Caki2 (cell line): ENCODE results near the gene CFAP61. TPM values are rescaled to one million over a fixed set of nuclear protein-coding genes. Genes with fewer than 3 reads are reported as not detected.

Source experiments
- DNase-seq: peaks from one replicate; pipeline ENCODE4 v3.0.0-alpha.2; 2015; ENCODE audit warnings: low read depth
- in situ Hi-C: cut with HindIII; loops from 2 replicates; pipeline ENCODE4 v1.10.0; 2016; ENCODE audit warnings: low sequenced_read_pairs, low pct_unique_long_range_greater_than_20kb, mixed read lengths
- total RNA-seq: library from RNA; depleted of rRNA; stranded (reverse); fragments of >200 nt; shearing (Covaris generic); gene quantifications from 2 replicates; pipeline ENCODE4 v1.2.3, GENCODE V29; 2014; ENCODE audit warnings: low replicate concordance

Gene CFAP61
- total RNA-seq, 1 experiment from 2014 or later, result 0.07 TPM

DNA sequence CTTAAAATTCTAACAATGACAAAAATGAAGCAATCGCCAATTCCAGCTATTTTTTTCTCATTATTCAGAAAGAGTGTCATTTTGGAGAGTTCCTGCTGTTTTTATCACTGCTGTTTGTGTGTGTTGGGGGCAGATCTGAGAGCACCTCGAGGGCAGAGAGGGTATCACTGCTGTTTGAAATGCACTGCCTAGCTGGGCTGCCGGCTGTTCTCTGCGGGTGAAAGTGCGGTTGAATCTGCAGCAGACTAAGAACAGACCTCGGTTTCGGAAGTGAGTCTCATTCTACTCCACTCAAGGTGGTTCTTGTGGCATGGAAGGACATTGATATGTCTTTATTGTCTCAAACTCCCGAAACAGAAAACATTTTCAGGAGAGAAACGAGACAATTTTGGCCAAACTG is 333.9 kb downstream of the CFAP61 start:
- DNase-seq, result no peak
- in situ Hi-C loops, result no loop called here

DNA sequence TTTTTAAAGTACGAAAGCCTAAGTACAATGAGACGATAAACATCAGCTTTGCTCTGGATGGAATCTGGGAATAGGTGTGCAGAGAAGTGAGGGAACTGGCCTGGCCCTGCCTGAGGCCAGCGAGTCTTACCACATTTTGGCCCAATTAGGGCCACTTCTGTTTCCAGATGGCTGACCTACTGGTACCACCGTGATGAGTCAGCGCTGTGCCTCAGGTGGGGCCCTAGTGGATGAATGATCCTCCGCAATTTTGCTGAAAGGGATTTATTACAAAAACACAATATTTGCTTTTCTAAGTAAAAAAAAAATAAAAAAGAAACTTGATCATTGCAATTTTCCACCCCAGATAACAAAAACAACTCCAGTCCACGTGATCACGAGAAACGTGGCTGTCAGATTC is 338.1 kb downstream of the CFAP61 start:
- DNase-seq, result no peak
- in situ Hi-C loops, result no loop called here

DNA sequence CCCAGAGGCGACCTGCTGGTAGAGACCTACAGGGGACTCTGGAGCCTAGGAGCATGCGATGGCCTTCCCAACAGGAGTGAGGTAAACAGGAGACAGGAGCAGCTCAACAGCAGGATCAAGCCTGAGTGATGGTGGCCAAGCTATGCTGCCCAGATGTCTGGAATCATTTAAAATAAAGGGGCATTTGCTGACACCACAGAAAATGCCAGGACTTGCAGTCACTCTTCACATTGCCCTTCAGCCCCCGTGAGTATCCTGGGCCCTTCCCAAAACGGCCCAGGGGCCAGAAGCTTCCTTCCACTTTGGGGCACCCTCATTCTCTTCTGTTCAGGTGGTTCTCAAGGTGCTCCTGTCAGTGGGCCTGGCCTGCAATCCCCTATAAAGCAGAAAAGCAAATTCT is 338.8 kb downstream of the CFAP61 start:
- DNase-seq, result no peak
- in situ Hi-C loops, result no loop called here

DNA sequence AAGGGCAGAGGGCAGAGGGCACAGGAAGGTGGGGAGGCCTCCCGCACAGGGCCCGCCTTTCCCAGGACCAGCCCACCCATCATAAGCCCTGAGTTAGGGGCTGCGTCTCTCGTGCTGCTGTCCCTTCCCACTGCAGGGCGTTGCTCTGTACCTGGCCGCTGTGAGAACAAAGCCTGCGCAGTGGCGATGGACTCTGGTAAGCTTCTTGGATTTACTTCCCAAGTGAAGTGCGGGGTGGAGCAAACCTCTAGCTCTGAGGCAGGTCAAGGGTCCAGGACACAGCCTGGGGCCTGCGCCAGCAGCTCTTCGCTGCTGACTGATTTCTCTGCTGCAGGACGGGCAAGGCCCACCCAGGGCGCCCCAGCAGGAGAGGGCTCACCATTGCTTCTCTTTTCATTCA is 339.4 kb downstream of the CFAP61 start:
- no peak for DNase-seq
- in situ Hi-C loops, result no loop called here

DNA sequence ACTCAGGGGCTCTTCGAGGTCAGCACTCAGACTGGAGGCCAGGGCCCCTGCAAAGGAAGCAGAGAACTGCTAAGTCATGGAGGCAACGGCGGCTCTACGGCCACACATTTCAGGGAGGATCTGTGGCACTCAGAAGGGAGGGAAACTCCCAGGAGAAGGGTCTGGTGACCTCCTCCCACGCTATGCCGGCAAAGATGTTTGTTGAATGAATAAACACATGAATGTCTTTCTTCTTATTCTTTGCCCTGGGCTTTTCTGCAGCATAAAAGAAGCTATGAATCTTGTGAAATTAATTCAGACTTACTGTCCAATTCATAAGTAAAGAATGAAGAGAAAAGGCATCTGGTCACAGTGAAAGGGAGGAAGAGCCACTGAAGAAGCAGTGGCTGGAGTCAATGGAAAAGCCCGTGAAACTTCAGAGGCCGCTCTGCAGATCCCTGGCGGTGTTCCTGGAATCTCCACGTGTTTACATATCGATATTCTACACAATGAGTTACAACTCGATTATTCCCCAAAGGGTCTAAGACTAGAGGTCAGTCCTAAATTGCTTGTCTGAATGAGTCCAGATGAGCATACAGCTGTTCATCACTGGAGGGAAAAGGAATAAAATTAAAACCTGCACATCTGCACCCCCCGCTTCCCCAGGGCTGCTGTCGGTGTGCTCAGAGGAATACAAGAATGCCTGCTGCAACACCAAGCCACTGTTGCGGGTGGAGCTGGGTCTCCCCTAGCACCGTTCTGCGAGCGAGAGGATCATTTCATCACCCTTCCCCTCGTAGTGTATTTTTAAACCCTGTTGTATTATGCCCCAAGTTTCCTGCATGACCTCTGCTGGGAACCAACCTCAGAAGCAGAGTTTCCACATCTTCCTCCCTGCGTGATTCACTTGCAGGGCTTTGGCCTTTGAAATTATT is 341.1 kb downstream of the CFAP61 start:
- in situ Hi-C loops, result no loop called here
- DNase-seq, result no peak

DNA sequence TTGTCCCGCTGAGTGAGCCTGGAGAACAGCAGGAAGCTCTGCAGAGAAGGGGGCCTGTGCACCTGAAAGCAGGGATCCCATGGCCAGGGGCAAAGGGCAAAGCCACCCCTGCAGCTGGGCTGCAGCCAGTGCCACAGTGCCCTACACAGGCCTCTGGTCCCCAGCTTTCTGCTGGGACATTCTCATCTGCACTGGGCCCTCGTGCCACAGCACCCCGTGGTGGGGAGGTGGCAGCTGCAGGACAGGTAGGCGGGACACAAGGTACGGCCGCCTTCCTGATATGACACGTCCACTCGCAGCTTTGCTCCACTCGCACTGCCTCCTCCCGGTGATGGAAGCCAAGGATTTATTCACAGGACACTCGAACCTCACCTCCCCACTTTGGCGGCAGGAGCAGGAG is 342.8 kb downstream of the CFAP61 start:
- in situ Hi-C loops, result no loop called here
- DNase-seq, result no peak

DNA sequence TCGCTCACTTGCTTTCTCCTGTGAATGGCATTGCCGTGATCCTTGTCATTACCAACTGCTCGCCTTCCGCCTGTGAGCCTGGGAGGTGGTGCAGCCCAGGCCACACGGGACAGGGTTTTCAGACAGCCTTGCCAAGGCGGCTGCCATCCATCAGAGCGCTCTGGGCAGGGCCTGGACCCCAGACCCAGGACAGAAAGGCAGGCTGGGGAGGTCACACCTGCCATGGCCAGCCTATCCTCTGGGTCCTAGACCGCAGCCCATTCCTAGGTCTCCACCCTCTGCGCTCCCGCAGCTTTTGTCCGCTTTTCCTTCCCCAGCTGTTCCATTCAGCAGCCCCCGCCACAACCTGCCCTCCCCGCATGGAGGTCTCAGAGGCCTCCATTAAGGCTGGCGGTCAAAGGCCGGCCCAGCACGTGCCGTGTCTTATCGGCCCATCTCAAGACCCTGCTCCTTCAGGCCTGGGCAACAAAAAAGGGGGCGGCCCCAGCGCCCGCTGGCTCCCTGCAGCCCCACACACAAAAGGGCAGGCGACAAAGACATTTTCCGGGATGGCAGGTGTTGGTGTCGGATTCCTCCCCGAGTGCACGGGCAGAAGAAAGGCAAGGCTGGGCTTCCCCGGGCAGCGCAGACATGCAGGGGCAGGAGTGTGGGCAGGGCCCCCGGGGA is 343.7 kb downstream of the CFAP61 start:
- DNase-seq, result no peak
- in situ Hi-C loops, result no loop called here

DNA sequence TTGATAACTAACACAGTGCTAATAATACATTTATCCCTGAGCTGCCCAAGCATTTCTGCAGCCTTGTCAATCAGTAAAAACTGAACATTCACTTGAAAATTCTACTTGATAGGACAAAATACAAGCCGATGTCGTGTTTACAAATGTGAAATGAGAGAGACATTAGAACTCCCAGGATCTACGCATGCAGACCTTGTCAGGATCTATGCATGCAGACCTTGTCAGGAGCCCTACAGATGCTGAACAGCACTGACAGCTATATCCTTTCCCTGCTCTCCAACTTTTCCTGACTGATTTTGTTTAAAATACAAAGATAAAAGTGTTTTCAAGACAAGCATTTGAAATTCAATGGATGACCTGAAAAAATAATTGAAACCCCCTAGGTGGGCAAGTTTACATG is 344.5 kb downstream of the CFAP61 start:
- no peak for DNase-seq
- in situ Hi-C loops, result no loop called here

DNA sequence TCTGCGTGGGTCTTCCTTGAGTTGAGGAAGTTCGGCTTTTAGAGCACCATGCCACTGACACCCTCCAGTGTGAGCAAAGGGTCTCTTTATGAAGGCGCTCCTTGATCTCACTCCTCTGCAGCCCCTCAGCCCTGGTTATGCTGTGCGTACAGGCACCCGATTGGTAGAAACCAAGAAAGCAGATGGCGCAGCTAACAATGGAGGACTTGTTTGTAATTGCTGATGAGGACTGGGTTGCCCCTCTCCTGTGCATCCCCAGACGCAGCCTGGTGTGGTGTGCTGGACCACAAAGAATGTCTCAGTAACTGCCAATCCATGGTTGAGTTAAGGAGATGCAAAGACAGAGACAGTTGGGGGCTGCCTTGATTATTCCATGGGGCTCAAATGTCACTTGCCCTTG is 345.8 kb downstream of the CFAP61 start:
- in situ Hi-C loops, result no loop called here
- DNase-seq, result no peak

DNA sequence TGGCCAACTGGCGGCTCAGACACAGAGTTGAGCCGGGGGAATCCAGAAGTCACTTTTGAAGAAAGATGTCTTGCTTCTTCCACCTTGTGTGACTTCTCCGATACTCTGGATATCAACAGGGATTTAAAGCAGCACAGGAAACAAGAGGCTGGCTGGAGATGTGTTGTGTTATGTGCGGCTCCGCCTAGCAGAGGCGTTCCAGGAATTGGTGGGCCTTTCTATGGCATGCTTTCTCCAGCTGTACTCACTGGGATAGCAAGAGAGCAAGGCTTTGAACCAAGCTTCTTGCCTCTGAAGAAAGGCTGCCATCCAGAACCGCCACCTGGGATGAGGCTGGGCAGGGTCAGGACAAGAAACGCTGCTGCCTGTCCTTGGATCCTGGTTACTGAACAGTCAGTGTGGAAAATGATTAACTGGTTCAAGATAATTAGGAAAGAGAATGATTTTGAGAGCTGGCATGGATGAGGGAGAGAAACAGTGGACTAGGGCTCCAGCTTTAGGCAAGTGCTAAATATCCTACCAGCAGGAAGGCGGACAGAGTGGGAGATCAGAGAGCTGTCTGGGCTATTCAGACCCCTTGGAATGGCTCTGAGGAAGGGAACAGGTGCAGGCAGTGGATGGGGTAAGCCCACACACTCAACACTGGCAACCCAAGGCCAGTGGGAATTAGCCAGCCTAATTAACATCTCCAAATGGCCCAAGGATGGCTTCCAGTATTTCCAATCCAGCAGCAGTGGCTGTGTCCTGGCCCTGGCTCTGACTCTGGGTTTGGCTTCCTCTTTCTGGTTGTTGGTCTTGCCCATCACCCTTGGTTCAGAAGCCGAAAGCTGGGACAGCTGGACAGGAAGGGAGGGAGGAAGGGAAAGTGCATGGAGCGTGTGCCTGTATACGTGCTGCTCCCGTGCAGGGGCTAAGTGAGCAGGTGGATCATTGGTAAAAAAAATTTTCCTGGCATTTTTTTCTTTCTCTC is 347.5 kb downstream of the CFAP61 start:
- DNase-seq, result no peak
- in situ Hi-C loops, result no loop called here

DNA sequence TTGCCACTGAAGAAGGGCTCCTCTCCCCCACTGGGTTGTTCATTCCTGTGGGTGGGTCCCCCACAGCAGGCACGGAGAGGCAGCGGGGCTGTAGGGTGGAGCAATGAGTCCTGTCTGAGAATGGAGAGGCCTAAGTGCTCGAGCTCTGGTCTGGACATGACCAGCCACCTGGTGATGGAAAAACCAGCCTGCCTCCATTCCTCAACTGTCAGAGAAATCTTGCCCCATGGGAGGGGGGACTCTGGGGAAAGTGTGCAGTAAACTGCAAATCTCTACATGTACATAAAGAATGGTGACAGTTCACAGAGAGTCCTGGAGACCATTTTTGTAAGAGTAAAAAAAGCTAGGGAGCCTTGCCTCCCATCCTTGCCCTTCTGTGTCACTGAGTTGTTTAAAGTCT is 349.7 kb downstream of the CFAP61 start:
- in situ Hi-C loops, result no loop called here
- DNase-seq, result no peak

DNA sequence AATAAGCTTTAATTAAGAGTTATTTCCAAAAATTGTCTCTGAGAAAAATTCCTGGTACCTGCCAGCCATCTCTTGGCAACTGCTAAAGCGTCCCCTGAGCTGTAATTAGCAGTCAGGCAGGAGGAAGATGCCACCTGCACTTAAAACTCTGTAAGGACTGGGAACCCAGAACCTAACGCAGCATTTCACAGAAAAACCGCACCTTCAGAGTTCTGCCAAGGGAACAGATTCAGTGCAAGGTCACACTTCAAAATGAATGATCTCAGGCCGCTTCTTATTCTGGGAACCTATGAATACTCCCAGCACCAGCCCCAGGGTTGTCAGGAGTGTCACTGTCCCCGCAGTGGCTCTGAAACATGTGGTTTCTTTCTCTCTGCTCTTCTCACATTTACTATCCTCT is 352.3 kb downstream of the CFAP61 start:
- no peak for DNase-seq
- in situ Hi-C loops, result no loop called here

DNA sequence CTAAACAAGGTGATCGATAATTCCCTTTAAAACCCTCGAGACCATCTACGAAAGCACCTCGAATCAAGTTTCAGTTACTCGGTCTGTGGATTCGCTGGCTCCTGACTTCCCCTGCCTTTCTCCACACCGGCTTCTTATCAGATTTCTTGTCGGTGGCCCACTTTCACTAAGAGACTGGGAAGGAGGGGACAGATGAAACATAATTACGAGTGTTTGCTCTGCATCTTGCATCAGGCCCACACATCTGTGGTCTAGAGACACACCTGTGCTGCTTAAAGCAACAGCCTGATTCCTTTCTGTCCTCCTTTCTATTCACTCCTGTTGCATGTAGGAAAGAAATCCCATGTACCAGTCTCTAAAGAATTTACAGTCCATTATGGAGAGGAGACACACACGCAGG is 353.3 kb downstream of the CFAP61 start:
- in situ Hi-C loops, result no loop called here
- no peak for DNase-seq

DNA sequence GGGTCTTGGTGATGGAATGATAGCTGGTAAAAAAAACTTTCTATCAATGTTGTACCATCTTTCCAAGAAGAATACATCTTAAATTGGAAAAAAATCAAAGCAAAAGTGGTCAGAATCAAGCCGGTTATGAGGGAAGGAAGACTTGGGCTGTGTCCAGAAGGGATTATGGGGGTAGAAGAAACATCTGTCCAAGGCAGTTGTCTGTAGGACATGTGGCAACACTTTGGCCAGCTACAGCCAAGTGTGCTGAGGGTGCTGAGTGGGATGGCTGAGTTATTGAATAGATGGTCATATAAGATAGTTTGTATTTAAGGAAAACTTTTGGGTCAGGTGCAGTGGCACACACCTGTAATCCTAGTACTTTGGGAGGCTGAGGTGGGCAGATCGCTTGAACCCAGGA is 354.0 kb downstream of the CFAP61 start:
- no peak for DNase-seq
- in situ Hi-C loops, result no loop called here

DNA sequence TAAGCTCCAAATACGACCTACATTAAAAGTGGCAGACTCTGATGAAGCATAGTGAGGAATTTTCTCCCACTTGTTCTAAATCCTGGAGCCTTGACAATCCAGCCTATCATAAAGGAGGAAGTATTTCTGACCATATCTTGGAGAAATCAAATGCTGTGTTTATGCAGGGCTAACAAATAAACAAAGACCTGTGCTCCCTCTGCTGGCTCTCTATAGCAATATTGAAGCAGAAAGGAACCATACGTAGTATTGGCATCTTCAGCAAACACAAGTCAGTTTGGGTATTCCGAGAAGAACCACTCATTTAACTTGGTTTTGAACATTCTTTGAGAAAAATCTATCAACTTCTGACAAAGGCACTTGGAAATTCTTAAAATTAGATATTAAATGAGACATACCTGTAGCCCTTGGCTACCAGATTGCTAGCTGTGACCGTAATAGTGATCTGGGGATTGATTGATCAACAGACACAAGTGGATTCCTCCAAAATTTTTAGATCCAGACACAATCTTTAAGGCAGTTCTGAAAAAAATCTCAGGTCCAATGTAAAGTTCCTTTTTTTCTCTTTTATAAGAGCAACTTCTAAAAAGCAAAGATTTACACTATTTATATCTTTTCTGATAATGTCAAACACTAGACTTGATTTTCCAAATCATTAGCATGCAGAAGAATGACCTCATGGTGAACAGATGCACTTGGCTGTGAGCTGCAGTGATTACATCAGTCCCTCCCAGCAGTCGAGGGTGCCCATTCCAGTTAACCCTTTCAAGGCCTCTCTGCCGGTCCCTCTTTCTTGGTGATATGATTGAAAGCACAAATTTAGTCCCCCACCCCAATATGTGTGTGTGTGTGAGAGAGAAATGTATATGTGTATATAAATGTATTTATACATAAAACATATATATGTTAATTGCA is 355.8 kb downstream of the CFAP61 start:
- no peak for DNase-seq
- in situ Hi-C loops, result no loop called here

DNA sequence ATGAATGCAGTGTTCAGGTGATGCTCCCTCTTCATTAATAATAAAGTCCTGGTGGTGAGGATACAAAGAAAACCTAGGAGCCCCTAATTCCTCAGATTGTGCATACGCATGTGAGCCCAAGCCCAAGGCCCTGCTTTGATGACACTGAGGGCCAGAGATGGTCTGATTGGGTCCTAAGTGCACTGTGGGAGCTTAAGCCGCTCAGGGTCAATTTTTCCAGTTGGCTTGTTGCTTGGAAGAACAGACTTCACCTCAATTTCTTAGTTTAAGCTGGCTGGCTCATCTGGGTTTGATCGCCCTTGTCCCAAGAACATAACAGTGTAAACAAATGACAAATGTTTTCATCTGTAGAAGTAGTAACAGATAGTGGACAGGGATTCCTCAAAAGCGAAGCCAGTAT is 357.0 kb downstream of the CFAP61 start:
- DNase-seq, result no peak
- in situ Hi-C loops, result no loop called here
